SU-DHL-6 (cell line): ENCODE results near the gene FAM163A.

Source experiments
- H2AFZ ChIP-seq: fragments of 200-600 bp; sonication (generic); 2 replicates; pipeline ENCODE4 v1.6.1; 2014; ENCODE audit warnings: low read depth, mild to moderate bottlenecking, moderate library complexity, mixed read lengths, antibody characterized with exemption, low read length; ENCODE audit not compliant: severe bottlenecking
- H3F3A ChIP-seq: fragments of 200-600 bp; shearing (Covaris generic); 2 replicates; pipeline ENCODE4 v1.6.0; 2016; ENCODE audit warnings: antibody characterized with exemption, mild to moderate bottlenecking; ENCODE audit not compliant: insufficient read depth
- H3K27ac ChIP-seq: fragments of 200-600 bp; sonication (generic); 2 replicates; pipeline ENCODE4 v1.5.1; 2016; ENCODE audit warnings: low read depth, mild to moderate bottlenecking, low read length, moderate library complexity, mixed read lengths
- H3K27me3 ChIP-seq: fragments of 200-600 bp; sonication (generic), shearing (Covaris generic); 2 replicates; pipeline ENCODE4 v1.6.0; 2014; ENCODE audit warnings: mild to moderate bottlenecking, low read length
- H3K36me3 ChIP-seq: fragments of 200-600 bp; sonication (generic); 2 replicates; pipeline ENCODE4 v1.6.1; 2014; ENCODE audit warnings: mild to moderate bottlenecking, low read length, mixed read lengths
- H3K4me2 ChIP-seq: fragments of 300-600, 200-600 bp; shearing (Covaris generic), sonication (generic); 2 replicates; pipeline ENCODE4 v1.6.0; 2014; ENCODE audit warnings: low read length, low read depth, mild to moderate bottlenecking; ENCODE audit not compliant: poor library complexity, severe bottlenecking
- H3K4me3 ChIP-seq: fragments of 200-600 bp; sonication (generic); 2 replicates; pipeline ENCODE4 v1.5.1; 2014; ENCODE audit warnings: antibody characterized with exemption, low read length, mild to moderate bottlenecking, mixed read lengths; ENCODE audit not compliant: insufficient read depth, poor library complexity, severe bottlenecking
- H3K79me2 ChIP-seq: fragments of 200-600 bp; sonication (generic); 2 replicates; pipeline ENCODE4 v1.6.1; 2014; ENCODE audit warnings: mild to moderate bottlenecking, low read length, moderate library complexity; ENCODE audit not compliant: insufficient read depth
- H3K9ac ChIP-seq: fragments of 200-600 bp; sonication (generic); 2 replicates; pipeline ENCODE4 v1.7.0; 2014; ENCODE audit warnings: mild to moderate bottlenecking, low read length
- H3K9me2 ChIP-seq: fragments of 200-600 bp; sonication (generic); replicated peaks from 2 replicates; pipeline ENCODE4 v1.6.1; 2014; ENCODE audit warnings: low read length; ENCODE audit not compliant: insufficient read depth
- H3K9me3 ChIP-seq: fragments of 200-600 bp; sonication (generic); 2 replicates; pipeline ENCODE4 v1.6.1; 2014; ENCODE audit warnings: low read length, mixed read lengths; ENCODE audit not compliant: insufficient read depth
- H4K20me1 ChIP-seq: fragments of 200-600 bp; sonication (generic); 2 replicates; pipeline ENCODE4 v1.6.1; 2014; ENCODE audit warnings: low read depth, mild to moderate bottlenecking, antibody characterized with exemption, low read length, moderate library complexity, mixed read lengths
- CTCF ChIP-seq: fragments of 200-600 bp; sonication (generic); IDR thresholded peaks from one replicate; pipeline ENCODE4 v1.5.1; 2017; ENCODE audit warnings: antibody characterized with exemption, mild to moderate bottlenecking, low read length, moderate library complexity; ENCODE audit not compliant: insufficient read depth, poor library complexity, severe bottlenecking
- EZH2phosphoT487 ChIP-seq: fragments of 200-600 bp; sonication (generic), shearing (Covaris generic); conservative IDR thresholded peaks from 2 replicates; pipeline ENCODE4 v1.6.1; 2018; ENCODE audit warnings: mild to moderate bottlenecking, antibody characterized with exemption, low read length, moderate library complexity, mixed read lengths

Gene FAM163A

DNA sequence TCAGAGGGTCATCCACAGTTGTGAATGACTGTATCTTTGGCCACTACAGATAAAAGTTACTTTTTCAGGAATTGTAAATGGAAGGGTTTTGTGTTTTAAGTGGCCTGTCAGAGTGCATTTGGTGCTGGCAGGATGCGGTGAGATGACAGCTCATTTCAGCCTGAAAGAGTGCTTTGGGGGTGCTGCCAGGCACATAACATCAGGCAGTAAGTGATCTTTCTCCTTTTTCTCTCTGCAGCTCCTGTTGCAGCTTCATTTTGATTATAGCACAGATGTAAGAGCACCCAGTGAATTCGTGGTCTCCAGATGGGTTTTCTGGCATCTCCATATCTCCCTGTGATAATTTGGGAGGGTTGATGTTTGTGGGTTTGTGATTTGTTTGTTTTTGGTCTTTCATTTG, 14.8 kb upstream of the FAM163A start:
- Histone ChIP-seq H3K36me3 (no peaks in the 10 kb centered on the region), H3K27ac (no peak overlapping the region), H4K20me1 (no peaks in the 10 kb centered on the region), H3K4me2 (no peak overlapping the region), H3K4me3 (no peak overlapping the region), H3K79me2 (no peaks in the 10 kb centered on the region), H3F3A (no peaks in the 10 kb centered on the region), H3K27me3 (no peaks in the 10 kb centered on the region), H3K9me2 (no peaks in the 10 kb centered on the region), H3K9me3 (no peaks in the 10 kb centered on the region), H2AFZ (no peak overlapping the region), H3K9ac (no peak overlapping the region)
- TF ChIP-seq EZH2phosphoT487 (no peak), CTCF (no peak)

DNA sequence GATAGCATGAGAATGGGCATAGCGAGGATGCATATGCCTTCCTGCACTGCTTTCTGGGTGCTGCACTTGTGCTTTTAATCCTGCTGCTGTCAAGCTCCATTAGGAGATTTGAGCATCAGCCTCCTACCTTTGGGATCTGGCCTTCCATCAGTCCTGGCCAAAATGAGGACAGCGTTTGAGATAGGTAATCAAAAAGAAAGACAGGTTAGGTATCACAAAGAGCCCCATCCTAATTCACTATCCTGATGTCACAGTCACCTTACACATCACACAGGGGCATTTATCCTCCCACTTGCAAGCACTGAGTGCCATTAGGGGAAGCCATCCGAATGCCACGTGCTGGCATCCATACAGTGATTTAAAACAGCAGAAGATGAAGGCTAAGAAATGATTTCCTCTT, 13.2 kb upstream of the FAM163A start:
- Histone ChIP-seq H3K36me3 (no peaks in the 10 kb centered on the region), H4K20me1 (no peaks in the 10 kb centered on the region), H3K9me3 (no peaks in the 10 kb centered on the region), H3K4me3 (no peak overlapping the region), H3K27me3 (no peaks in the 10 kb centered on the region), H3F3A (no peaks in the 10 kb centered on the region), H2AFZ (no peak overlapping the region), H3K4me2 (no peak overlapping the region), H3K9ac (no peak overlapping the region), H3K79me2 (no peaks in the 10 kb centered on the region), H3K27ac (no peak overlapping the region), H3K9me2 (no peaks in the 10 kb centered on the region)
- TF ChIP-seq EZH2phosphoT487 (no peak), CTCF (no peak)

DNA sequence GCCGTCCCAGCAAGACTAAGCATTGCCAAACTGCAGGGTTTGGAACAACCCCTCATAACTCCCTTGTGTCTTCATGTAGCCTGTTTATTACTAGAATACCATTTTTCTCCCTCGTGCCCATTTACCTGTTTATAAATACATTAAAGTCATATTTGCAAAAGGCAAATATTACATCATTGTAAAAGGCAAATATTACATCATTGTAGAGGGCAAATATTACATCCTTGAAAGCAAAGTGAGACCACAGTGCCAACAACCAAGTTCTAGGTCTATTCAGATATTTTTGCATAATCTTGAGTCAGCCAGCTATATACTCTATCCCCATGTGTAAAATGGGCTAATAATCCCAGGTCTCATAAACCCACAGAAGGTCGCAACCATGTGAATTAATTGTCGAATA, 11.4 kb upstream of the FAM163A start:
- no peaks in the 10 kb centered on the region for H3K9me3 ChIP-seq
- H3K4me3 ChIP-seq: no peak overlapping the region
- no peak overlapping the region for H2AFZ ChIP-seq
- H3F3A ChIP-seq: no peaks in the 10 kb centered on the region
- H3K4me2 ChIP-seq: no peak overlapping the region
- no peaks in the 10 kb centered on the region for H3K36me3 ChIP-seq
- H3K9ac ChIP-seq: no peak overlapping the region
- no peak overlapping the region for H3K27ac ChIP-seq
- H3K9me2 ChIP-seq: no peaks in the 10 kb centered on the region
- no peaks in the 10 kb centered on the region for H4K20me1 ChIP-seq
- no peaks in the 10 kb centered on the region for H3K79me2 ChIP-seq
- no peaks in the 10 kb centered on the region for H3K27me3 ChIP-seq
- TF ChIP-seq EZH2phosphoT487: no peak
- TF ChIP-seq CTCF: no peak

DNA sequence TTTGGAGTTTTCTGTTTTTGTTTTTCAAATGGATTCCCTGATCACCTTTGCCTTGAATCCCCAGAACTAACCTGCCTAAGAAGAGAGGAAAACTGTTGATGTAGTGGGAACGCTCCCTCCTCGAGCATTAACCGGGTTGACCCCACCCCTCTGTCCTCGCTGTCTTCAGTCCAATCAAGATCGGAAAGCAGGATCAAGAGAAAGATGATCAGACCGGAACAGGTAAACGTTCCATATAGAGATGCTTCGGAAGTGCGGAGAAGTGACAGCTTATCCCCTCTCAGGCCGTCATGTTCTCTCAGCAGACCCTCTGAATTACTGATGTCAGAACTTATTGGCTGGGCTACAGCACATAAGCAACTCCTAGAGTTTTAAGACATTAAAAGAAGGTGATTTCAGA, 800 bp upstream of the FAM163A start:
- no peak overlapping the region for H2AFZ ChIP-seq

More for the DNA sequence above, 800 bp upstream of the FAM163A start:
- no peak overlapping the region for H3K4me2 ChIP-seq
- H3K9me2 ChIP-seq: no peaks in the 10 kb centered on the region
- H3K9ac ChIP-seq: no peak overlapping the region
- no peaks in the 10 kb centered on the region for H3K9me3 ChIP-seq
- no peaks in the 10 kb centered on the region for H4K20me1 ChIP-seq
- H3K36me3 ChIP-seq: no peaks in the 10 kb centered on the region
- no peak overlapping the region for H3K27ac ChIP-seq
- no peaks in the 10 kb centered on the region for H3K79me2 ChIP-seq
- H3K27me3 ChIP-seq: no peaks in the 10 kb centered on the region
- H3F3A ChIP-seq: no peaks in the 10 kb centered on the region
- no peak overlapping the region for H3K4me3 ChIP-seq
- TF ChIP-seq EZH2phosphoT487: no peak
- TF ChIP-seq CTCF: no peak
